Activated CD4-positive, CD25-positive, alpha-beta regulatory T cell treated with anti-CD3 and anti-CD28 coated beads, Interleukin-2, amount 50 U/mL, for 16 hours (primary cell): Measurements from ENCODE around the gene PCDHGA9.
"Not testable (repeated sequence)": the region's sequence is repeated elsewhere in the genome, so short reads cannot be mapped to it uniquely, and the experiment has no call there.

ENCODE experiments used
- DNase-seq: peaks from one replicate; pipeline ENCODE4 v3.0.0-alpha.2; 2020; ENCODE audit warnings: low read depth, low spot score

PCDHGA9 gene

DNA sequence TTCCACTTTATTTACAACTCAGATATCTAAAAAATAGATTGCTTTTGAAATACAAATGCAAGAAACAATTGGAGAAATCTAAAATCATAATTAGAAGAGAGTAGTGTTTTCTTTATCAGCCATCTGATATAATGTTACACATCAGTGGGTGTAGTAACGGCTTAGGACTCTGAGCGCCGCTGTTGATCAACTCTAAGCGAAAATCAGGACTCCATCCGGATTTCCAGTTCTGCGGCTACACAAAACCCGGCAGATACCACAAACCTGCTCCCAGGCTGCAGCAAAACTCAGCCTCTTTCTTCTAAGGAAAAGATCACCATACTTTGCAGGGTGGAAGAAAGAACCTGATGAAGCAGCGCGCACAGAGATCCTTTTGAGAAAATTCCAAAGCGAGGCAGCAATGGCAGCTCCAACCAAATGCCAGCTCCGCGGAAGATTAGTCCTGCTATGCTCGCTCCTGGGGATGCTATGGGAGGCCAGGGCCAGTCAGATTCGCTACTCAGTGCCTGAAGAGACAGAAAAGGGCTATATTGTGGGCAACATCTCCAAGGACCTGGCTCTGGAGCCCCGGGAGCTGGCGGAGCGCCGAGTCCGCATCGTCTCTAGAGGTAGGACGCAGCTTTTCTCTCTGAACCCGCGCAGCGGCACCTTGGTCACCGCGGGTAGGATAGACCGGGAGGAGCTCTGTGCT, at the start of gene PCDHGA9:
Gene PCDHGA9, plus strand, starts transcription at position 226 of the 691 bp plus-strand sequence. Its CDS starts 175 bp downstream, at position 401.
- no peak for DNase-seq

DNA sequence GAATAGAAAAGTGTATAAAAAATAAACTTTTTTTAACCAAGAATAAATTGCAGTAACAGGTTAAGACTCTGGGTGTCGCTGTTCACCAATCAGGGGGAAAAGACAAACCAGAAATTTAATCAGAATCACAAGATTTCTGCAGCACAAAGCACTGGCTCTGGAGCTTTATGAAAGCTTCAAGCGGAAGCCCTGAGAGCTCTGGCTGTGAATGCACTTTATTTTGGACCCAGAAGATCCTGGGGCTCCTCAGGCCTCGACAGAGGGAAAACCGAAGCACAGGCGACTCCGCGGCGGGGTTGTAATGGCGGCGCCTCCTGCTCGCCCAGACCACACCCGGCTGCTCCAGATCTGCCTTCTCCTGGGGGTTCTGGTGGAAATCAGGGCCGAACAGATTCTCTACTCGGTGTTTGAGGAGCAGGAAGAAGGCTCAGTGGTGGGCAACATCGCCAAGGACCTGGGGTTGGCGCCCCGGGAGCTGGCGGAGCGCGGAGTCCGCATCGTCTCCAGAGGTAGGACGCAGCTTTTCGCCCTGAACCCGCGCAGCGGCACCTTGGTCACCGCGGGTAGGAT, 47.6 kb upstream of the PCDHGA9 start, which contains the start of gene PCDHGA4:
Gene PCDHGA4, plus strand, starts transcription at position 122 of the 570 bp plus-strand sequence. Its CDS starts 87 bp downstream, at position 209.
- DNase-seq: no peak

DNA sequence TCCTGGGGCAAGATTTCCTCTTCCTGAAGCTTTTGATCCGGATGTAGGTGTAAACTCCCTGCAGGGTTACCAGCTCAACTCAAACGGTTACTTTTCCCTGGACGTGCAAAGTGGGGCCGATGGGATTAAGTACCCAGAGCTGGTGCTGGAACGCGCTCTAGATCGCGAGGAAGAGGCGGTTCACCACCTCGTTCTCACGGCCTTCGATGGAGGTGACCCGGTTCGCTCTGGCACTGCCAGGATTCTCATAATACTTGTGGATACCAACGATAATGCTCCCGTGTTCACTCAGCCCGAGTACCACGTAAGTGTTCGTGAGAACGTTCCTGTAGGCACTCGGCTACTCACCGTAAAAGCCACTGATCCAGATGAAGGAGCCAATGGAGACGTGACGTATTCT, 46.9 kb upstream of the PCDHGA9 start:
- DNase-seq: no peak

DNA sequence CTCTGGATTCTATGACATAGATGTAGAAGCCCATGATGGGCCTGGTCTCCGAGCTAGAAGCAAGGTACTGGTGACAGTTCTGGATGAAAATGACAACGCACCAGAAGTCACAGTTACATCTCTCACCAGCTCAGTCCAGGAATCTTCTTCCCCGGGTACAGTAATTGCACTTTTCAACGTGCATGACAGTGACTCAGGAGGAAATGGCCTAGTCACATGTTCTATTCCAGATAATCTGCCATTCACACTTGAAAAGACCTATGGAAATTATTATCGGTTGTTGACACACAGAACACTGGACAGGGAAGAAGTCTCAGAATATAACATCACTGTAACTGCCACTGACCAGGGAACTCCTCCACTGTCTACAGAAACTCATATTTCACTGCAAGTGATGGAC, 46.4 kb upstream of the PCDHGA9 start:
- DNase-seq: no peak

DNA sequence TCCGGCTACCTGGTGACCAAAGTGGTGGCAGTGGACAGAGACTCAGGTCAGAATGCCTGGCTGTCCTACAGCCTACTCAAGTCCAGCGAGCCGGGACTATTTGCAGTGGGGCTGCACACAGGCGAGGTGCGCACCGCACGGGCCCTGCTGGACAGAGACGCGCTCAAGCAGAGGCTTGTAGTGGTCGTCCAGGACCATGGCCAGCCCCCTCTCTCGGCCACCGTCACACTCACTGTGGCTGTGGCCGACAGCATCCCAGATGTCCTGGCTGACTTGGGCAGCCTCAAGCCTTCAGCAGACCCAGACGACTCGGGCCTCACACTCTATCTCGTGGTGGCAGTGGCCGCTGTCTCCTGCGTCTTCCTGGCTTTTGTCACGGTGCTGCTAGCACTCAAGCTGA, 45.6 kb upstream of the PCDHGA9 start:
- DNase-seq: no peak

DNA sequence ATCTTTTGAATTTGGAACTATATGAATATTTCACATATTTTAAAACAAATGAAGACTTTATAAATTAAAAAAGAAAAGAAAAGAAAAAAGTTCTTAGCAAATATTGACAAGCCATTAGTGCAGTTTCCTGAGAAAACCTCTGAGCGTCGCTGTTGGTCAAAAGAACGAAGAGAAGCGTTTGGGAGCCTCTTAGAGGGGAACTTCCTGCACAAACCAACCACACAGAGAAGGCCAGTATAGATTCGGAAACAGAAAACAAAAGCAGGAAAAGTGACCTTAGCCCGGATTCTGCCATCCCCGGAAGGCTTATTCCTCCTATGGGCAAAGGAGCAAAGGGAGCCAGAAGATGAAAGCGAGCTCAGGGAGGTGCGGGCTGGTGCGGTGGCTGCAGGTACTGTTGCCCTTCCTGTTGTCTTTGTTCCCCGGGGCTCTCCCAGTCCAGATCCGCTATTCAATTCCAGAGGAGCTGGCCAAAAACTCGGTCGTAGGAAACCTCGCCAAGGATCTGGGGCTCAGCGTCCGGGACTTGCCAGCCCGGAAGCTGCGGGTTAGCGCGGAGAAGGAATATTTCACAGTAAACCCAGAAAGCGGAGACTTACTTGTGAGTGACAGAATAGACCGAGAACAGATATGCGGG, 42.7 kb upstream of the PCDHGA9 start, which contains the start of gene PCDHGB2:
Gene PCDHGB2, plus strand, starts transcription at position 205 of the 637 bp plus-strand sequence. Its CDS starts 142 bp downstream, at position 347.
- DNase-seq: no peak

DNA sequence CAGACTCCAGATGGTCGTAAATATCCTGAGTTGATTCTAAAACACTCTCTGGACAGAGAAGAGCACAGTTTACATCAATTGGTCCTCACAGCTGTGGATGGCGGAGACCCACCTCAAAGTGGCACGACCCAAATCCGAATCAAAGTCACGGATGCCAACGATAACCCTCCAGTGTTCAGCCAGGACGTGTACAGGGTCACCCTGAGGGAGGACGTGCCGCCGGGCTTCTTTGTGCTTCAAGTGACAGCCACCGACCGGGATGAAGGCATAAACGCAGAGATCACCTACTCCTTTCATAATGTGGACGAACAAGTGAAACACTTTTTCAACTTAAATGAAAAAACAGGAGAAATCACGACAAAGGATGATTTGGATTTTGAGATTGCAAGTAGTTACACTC, 41.9 kb upstream of the PCDHGA9 start:
- DNase-seq: no peak

DNA sequence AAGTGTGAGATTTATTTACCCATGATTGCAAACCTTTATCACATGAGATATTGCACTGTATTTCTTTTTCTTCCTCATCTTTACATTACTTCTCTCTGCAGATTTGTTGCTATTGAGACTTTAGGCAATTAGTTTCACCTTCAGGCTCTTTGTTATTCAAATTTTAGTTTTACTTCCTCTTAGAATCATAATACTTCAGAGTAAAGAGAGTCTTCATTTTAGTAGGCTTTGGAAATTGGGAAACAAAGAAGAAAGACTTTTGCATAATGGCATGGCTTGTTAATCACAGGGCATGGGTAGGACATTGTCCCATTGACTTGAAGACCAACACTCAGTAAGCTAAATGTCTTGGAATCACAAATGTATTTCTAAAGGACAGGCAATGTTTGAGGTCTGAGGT, 39.9 kb upstream of the PCDHGA9 start:
- DNase-seq: no peak

DNA sequence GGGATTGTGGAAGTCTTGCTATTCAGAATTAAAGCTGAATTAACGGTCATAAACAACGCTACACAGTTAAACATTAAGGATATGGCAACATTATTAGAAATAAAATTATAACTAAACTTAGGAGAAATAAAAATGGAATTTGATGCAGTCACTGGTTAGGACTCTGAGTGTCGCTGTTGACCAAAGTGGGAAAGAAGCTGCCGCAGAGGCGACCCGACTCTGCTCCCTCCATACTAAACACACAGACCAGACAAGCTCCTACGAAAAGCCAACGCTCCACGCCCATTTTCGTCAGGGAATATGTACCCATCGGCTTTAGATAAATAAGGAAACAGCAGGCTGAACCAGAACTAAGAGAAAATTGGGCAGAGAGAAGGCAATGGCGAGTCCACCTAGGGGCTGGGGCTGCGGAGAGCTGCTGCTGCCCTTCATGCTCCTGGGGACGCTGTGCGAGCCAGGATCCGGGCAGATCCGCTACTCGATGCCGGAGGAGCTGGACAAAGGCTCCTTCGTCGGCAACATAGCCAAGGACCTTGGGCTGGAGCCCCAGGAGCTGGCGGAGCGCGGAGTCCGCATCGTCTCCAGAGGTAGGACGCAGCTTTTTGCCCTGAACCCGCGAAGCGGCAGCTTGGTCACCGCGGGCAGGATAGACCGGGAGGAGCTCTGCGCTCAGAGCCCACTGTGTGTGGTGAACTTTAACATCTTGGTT, 38.5 kb upstream of the PCDHGA9 start, which contains the start of gene PCDHGA5:
Gene PCDHGA5, plus strand, starts transcription at position 211 of the 709 bp plus-strand sequence. Its CDS starts 169 bp downstream, at position 380.
- DNase-seq: no peak

DNA sequence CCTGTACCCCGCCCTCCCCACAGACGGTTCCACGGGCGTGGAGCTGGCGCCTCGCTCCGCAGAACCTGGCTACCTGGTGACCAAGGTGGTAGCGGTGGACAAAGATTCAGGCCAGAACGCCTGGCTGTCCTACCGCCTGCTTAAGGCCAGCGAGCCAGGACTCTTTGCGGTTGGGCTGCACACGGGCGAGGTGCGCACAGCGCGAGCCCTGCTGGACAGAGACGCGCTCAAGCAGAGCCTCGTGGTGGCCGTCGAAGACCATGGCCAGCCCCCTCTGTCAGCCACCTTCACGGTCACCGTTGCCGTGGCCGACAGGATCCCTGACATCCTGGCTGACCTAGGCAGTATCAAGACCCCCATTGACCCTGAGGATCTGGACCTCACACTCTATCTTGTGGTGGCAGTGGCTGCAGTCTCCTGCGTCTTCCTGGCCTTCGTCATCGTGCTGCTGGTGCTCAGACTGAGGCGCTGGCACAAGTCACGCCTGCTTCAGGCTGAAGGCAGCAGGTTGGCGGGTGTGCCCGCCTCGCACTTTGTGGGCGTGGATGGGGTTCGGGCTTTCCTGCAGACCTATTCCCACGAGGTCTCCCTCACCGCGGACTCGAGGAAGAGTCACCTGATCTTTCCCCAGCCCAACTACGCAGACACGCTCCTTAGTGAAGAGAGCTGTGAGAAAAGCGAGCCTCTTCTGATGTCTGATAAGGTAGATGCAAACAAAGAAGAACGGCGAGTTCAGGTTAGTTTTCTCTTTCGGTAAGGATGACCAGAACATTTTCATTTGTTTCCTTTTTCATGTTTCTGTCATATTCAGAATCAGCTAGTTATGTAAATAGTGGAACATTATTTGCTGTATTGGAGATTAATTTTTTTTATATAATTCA, 36.3 kb upstream of the PCDHGA9 start:
- no peak for DNase-seq

DNA sequence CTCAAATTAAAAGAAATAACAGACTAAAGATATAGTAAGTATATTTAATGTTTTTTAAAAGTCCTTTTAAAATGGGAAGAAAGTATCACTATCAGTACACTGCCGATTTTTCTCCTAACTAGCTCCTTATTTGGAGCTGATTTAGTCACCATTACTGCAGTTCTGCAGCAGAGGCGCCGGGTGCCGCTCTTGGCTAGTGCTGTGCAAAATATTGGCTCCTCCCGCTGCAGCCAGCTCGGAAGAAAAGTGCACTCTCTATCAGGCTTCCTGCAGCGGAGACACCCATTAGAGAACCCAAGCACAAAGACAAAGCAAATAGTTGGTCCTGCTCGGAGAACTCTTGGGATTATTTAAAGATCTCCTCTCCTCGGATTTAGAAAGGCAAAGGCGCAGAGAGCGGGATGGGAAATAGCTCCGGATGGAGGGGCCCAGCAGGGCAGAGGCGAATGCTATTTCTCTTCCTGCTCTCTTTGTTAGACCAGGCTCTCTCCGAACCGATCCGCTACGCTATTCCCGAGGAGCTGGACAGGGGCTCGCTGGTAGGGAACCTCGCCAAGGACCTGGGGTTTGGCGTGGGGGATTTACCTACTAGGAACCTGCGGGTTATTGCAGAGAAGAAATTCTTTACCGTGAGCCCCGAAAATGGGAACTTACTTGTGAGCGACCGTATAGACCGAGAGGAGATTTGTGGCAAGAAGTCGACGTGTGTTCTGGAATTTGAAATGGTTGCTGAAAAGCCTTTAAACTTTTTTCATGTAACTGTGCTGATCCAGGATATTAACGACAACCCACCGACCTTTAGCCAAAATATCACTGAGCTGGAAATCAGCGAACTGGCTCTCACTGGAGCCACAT, 32.4 kb upstream of the PCDHGA9 start, which contains the start of gene PCDHGB3:
Gene PCDHGB3, plus strand, starts transcription at position 249 of the 855 bp plus-strand sequence. Its CDS starts 153 bp downstream, at position 402.
- no peak for DNase-seq

DNA sequence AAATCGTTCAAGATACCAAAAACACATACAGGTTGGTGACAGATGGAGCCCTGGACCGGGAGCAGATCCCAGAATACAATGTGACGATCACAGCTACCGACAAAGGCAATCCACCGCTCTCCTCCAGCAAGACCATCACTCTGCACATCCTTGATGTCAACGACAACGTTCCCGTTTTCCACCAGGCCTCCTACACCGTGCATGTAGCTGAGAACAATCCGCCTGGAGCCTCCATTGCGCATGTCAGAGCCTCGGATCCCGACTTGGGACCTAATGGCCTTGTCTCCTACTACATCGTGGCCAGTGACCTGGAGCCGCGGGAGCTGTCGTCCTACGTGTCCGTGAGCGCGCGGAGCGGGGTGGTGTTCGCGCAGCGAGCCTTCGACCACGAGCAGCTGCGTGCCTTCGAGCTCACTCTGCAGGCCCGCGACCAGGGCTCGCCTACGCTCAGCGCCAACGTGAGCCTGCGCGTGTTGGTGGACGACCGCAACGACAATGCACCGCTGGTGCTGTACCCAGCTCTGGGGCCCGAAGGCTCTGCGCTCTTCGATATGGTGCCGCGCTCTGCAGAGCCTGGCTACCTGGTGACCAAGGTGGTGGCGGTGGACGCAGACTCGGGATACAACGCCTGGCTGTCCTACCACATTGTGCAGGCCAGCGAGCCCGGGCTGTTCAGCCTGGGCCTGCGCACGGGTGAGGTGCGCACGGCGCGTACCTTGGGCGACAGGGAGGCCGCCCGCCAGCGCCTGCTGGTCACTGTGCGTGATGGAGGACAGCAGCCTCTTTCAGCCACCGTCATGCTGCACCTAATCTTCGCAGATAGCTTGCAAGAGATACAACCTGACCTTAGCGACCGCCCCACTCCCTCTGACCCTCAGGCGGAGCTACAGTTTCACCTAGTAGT, 30.8 kb upstream of the PCDHGA9 start:
- no peak for DNase-seq

DNA sequence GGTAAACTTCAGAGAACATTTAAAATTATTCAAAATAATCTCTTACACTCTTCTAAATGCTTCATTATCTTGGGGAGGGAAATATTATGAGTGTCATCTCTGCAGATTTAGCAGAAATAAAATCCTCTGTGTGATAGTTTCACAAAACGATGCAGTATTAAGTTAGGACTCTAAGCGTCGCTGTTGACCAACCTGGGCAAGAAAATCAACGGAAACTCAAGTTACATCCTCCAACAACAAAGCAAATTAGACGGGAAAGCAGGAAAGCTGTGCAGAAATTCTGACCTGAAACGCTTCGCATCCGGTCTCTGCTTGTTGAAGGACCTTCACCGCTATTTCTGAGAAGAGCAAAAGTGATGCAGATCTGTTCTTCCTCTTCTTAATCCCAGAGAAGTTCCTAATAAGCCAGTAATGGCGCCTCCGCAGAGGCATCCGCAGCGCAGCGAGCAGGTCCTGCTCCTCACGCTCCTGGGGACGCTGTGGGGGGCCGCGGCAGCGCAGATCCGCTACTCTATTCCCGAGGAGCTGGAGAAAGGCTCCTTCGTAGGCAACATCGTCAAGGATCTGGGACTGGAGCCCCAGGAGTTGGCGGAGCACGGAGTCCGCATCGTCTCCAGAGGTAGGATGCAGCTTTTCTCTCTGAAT, 28.8 kb upstream of the PCDHGA9 start, which contains the start of gene PCDHGA6:
Gene PCDHGA6, plus strand, starts transcription at position 219 of the 645 bp plus-strand sequence. Its CDS starts 193 bp downstream, at position 412.
- DNase-seq: no peak

DNA sequence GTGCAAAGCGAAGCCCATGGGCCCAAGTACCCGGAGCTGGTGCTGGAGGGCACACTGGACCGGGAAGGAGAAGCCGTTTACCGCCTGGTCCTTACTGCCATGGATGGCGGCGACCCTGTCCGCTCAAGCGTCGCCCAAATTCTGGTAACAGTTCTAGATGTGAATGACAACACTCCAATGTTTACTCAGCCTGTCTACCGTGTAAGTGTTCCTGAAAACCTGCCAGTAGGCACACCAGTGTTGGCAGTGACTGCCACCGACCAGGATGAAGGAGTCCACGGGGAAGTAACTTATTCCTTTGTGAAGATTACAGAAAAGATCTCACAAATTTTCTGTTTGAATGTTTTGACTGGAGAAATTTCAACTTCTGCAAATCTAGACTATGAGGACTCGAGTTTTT, 28.0 kb upstream of the PCDHGA9 start:
- DNase-seq: no peak

DNA sequence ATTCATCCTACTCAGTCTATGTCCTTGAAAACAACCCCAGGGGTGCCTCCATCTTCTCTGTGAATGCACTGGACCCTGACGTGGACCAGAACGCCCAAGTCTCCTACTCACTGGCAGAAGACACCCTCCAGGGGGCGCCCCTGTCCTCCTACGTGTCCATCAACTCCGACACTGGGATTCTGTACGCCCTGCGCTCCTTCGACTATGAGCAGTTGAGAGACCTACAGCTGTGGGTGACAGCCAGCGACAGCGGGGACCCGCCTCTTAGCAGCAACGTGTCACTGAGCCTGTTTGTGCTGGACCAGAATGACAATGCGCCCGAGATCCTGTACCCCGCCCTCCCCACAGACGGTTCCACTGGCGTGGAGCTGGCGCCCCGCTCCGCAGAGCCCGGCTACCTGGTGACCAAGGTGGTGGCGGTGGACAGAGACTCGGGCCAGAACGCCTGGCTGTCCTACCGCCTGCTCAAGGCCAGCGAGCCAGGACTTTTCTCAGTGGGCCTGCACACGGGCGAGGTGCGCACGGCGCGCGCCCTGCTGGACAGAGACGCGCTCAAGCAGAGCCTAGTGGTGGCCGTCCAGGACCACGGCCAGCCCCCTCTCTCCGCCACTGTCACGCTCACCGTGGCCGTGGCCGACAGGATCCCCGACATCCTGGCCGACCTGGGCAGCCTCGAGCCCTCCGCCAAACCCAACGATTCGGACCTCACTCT, 27.0 kb upstream of the PCDHGA9 start:
- DNase-seq: not testable (repeated sequence)

DNA sequence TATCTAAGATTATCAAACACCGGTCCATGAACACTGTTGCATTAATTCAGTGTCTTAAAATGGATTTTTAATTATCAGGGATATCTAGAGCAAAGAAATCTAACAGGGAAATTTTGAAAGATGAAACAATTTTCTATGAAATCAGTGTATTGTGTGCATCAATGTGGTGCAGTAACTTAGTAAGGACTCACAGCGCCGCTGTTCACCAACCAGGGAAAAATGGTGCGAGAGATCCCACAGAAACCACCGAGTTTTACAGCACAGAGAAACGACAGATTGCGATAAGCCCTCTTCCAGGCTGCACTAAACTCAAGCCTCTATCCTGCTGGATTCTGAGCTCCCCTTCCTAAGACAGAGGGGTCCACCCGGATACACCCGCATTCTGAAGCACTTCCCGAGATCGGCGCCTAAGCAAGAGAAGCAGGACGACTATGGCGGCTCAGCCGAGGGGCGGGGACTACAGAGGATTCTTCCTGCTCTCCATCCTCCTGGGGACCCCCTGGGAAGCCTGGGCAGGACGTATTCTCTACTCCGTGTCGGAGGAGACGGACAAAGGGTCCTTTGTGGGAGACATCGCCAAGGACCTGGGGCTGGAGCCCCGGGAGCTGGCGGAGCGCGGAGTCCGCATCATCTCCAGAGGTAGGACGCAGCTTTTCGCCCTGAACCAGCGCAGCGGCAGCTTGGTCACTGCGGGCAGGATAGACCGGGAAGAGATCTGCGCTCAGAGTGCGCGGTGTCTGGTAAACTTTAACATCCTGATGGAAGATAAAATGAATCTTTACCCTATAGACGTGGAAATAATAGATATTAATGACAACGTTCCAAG, 19.9 kb upstream of the PCDHGA9 start, which contains the start of gene PCDHGA7:
Gene PCDHGA7, plus strand, starts transcription at position 274 of the 826 bp plus-strand sequence. Its CDS starts 158 bp downstream, at position 432.
- DNase-seq: no peak
